ENCODE measurements around the gene NEMP2.

The NEMP2 gene

GRCh38 chr2:190582019-190582418, 47.5 kb upstream of the NEMP2 start:
- Histone ChIP-seq H3K4me2 (ENCODE audit: low read length) (no peak overlapping the region), H3F3A (ENCODE audit: control insufficient read depth, insufficient read depth) (no peaks in the 10 kb centered on the region), H3K27ac (ENCODE audit: low read depth, low read length) (no peak overlapping the region), H3K79me2 (ENCODE audit: control insufficient read depth, low read length) (no peaks in the 10 kb centered on the region), H3K27me3 (ENCODE audit: control insufficient read depth, low read length) (no peaks in the 10 kb centered on the region), H3K9me3 (ENCODE audit: control insufficient read depth, insufficient read depth, low read length) (no peaks in the 10 kb centered on the region), H3K4me3 (ENCODE audit: low read length) (no peak overlapping the region), H3K4me1 (ENCODE audit: control insufficient read depth, low read length) (no peaks in the 10 kb centered on the region), H4K20me1 (ENCODE audit: control insufficient read depth, insufficient read depth, low read depth, low read length) (no peaks in the 10 kb centered on the region), H3K36me3 (ENCODE audit: control insufficient read depth, low read length) (no peaks in the 10 kb centered on the region), H3K9me2 (replicated peaks; ENCODE audit: control insufficient read depth, low read length) (no peaks in the 10 kb centered on the region)
- no peak for TF ChIP-seq EZH2phosphoT487 (IDR thresholded peaks at IDR 0.05; ENCODE audit: borderline replicate concordance, low read length)
- no peak for TF ChIP-seq CTCF (IDR thresholded peaks at IDR 0.05; ENCODE audit: low read depth, low read length, poor library complexity, severe bottlenecking)

- no peak overlapping the region for H3K4me2 ChIP-seq (ENCODE audit: low read length)
- H4K20me1 ChIP-seq (ENCODE audit: control insufficient read depth, insufficient read depth, low read depth, low read length) = no peaks in the 10 kb centered on the region
- no peaks in the 10 kb centered on the region for H3K9me2 ChIP-seq (replicated peaks; ENCODE audit: control insufficient read depth, low read length)
- H3K4me3 ChIP-seq (ENCODE audit: low read length) = no peak overlapping the region
- no peak overlapping the region for H3K27ac ChIP-seq (ENCODE audit: low read depth, low read length)
- no peaks in the 10 kb centered on the region for H3K36me3 ChIP-seq (ENCODE audit: control insufficient read depth, low read length)
- no peaks in the 10 kb centered on the region for H3K4me1 ChIP-seq (ENCODE audit: control insufficient read depth, low read length)
- no peaks in the 10 kb centered on the region for H3F3A ChIP-seq (ENCODE audit: control insufficient read depth, insufficient read depth)
- H3K79me2 ChIP-seq (ENCODE audit: control insufficient read depth, low read length) = no peaks in the 10 kb centered on the region
- no peaks in the 10 kb centered on the region for H3K9me3 ChIP-seq (ENCODE audit: control insufficient read depth, insufficient read depth, low read length)
- no peak for TF ChIP-seq EZH2phosphoT487 (IDR thresholded peaks at IDR 0.05; ENCODE audit: borderline replicate concordance, low read length)
- TF ChIP-seq CTCF (IDR thresholded peaks at IDR 0.05; ENCODE audit: low read depth, low read length, poor library complexity, severe bottlenecking) = no peak
- no peaks in the 10 kb centered on the region for H3K27me3 ChIP-seq (ENCODE audit: control insufficient read depth, low read length)
Observed at GRCh38 chr2:190579915-190580846, 45.7 kb upstream of the NEMP2 start.

GRCh38 chr2:190579058-190579410, 44.5 kb upstream of the NEMP2 start:
- no peak for TF ChIP-seq EZH2phosphoT487 (IDR thresholded peaks at IDR 0.05; ENCODE audit: borderline replicate concordance, low read length)
- no peak overlapping the region for H3K4me3 ChIP-seq (ENCODE audit: low read length)
- no peaks in the 10 kb centered on the region for H3K9me2 ChIP-seq (replicated peaks; ENCODE audit: control insufficient read depth, low read length)
- no peak overlapping the region for H3K4me2 ChIP-seq (ENCODE audit: low read length)
- H3K4me1 ChIP-seq (ENCODE audit: control insufficient read depth, low read length) = no peaks in the 10 kb centered on the region
- no peaks in the 10 kb centered on the region for H3K27me3 ChIP-seq (ENCODE audit: control insufficient read depth, low read length)
- H3K27ac ChIP-seq (ENCODE audit: low read depth, low read length) = no peak overlapping the region
- H4K20me1 ChIP-seq (ENCODE audit: control insufficient read depth, insufficient read depth, low read depth, low read length) = no peaks in the 10 kb centered on the region
- no peaks in the 10 kb centered on the region for H3K36me3 ChIP-seq (ENCODE audit: control insufficient read depth, low read length)
- no peaks in the 10 kb centered on the region for H3K79me2 ChIP-seq (ENCODE audit: control insufficient read depth, low read length)
- no peaks in the 10 kb centered on the region for H3F3A ChIP-seq (ENCODE audit: control insufficient read depth, insufficient read depth)
- no peaks in the 10 kb centered on the region for H3K9me3 ChIP-seq (ENCODE audit: control insufficient read depth, insufficient read depth, low read length)

All from DOHH2 (cell line).